Stomach (tissue), 4 donors: ENCODE data around the gene CDC7.

ENCODE experiments used
- CTCF ChIP-seq, 7 experiments: fragments of 450-650 bp in 4 of 7; fragments of 200-600 bp in 3 of 7; sonication (generic) in 3 of 7; IDR thresholded peaks; one replicate each; pipeline ENCODE4 v1.5.1; 2016 to 2019; ENCODE audit warnings: antibody characterized with exemption in 7 of 7, control low read depth in 2 of 7, mild to moderate bottlenecking in 1 of 7
- EP300 ChIP-seq: sonication (generic); formaldehyde crosslinking; IDR thresholded peaks from one replicate; pipeline ENCODE4 v1.6.1; 2017; ENCODE audit warnings: antibody characterized with exemption
- POLR2A ChIP-seq, 4 donors: fragments of 450-650 bp; IDR thresholded peaks; one replicate each; pipeline ENCODE4 v1.6.1; 2016; ENCODE audit warnings: antibody characterized with exemption in 4 of 4, control low read depth in 2 of 4, mild to moderate bottlenecking in 1 of 4, moderate library complexity in 1 of 4

- TF ChIP-seq CTCF (IDR thresholded peaks at IDR 0.05), result no peak
- TF ChIP-seq POLR2A (IDR thresholded peaks at IDR 0.05), result no peak
- TF ChIP-seq EP300, result no peak
These were observed 48.5 kb downstream of the CDC7 start for GRCh38 chr1:91549041-91549735.
